MCF 10A (cell line): ENCODE results near the gene CRADD. TPM values are rescaled to one million over a fixed set of nuclear protein-coding genes. Genes with fewer than 3 reads are reported as not detected.

Experiments
- BruUV-seq: library from RNA; stranded (reverse); fragments of 400-500 nt; replicated peaks from 2 replicates; lab custom pipeline; 2021; lab: Mats Ljungman, UMichigan
- CTCF ChIA-PET: fragments of 300-600 bp; sonication (Branson Sonifier 250); formaldehyde crosslinking; extraction: SDS; loops from one replicate; lab custom pipeline; 2021; ENCODE audit warnings: antibody characterized with exemption, inconsistent platforms; lab: Yijun Ruan, JAX
- POLR2A ChIA-PET: fragments of 300-600, 350-650 bp; sonication (Branson Sonifier 250); formaldehyde crosslinking; extraction: SDS; loops from one replicate; lab custom pipeline; 2020; ENCODE audit warnings: antibody characterized with exemption, inconsistent platforms; lab: Yijun Ruan, JAX
- DNase-seq: peaks from one replicate; pipeline ENCODE4 v3.0.0-alpha.2; 2018; ENCODE audit not compliant: unreplicated experiment
- H3K27ac Mint-ChIP-seq: one replicate; pipeline ENCODE4 v1.8.0; 2022; ENCODE audit warnings: mild to moderate bottlenecking, low read depth, mixed read lengths; ENCODE audit not compliant: unreplicated experiment
- H3K27me3 Mint-ChIP-seq: one replicate; pipeline ENCODE4 v1.8.0; 2022; ENCODE audit warnings: mixed read lengths; ENCODE audit not compliant: insufficient read depth, unreplicated experiment
- H3K36me3 Mint-ChIP-seq: one replicate; pipeline ENCODE4 v1.8.0; 2022; ENCODE audit warnings: mild to moderate bottlenecking, moderate library complexity, mixed read lengths; ENCODE audit not compliant: insufficient read depth, unreplicated experiment
- H3K4me1 Mint-ChIP-seq: one replicate; pipeline ENCODE4 v1.8.0; 2022; ENCODE audit warnings: mixed read lengths; ENCODE audit not compliant: insufficient read depth, unreplicated experiment
- H3K4me3 Mint-ChIP-seq: one replicate; pipeline ENCODE4 v1.8.0; 2022; ENCODE audit warnings: mild to moderate bottlenecking, moderate library complexity, mixed read lengths; ENCODE audit not compliant: unreplicated experiment
- H3K9me3 Mint-ChIP-seq: one replicate; pipeline ENCODE4 v1.8.0; 2022; ENCODE audit warnings: mixed read lengths; ENCODE audit not compliant: unreplicated experiment
- intact Hi-C: fragments of 100-400 bp; cut with micrococcal nuclease; formaldehyde crosslinking; loops from 2 replicates; pipeline ENCODE4 v1.14.1; 2022
- total RNA-seq: library from RNA; stranded (reverse); gene quantifications from 2 replicates; pipeline ENCODE4 v1.2.3, GENCODE V29; 2022
- TF ChIP-seq, protein P1 (sequence below): fragments of 200-600 bp; IDR thresholded peaks from one replicate; pipeline ENCODE4 v1.8.0; 2022; ENCODE audit warnings: antibody characterized with exemption, mild to moderate bottlenecking; ENCODE audit not compliant: unreplicated experiment

CRADD gene
- total RNA-seq, 1 experiment from 2014 or later = 15.4 TPM

DNA sequence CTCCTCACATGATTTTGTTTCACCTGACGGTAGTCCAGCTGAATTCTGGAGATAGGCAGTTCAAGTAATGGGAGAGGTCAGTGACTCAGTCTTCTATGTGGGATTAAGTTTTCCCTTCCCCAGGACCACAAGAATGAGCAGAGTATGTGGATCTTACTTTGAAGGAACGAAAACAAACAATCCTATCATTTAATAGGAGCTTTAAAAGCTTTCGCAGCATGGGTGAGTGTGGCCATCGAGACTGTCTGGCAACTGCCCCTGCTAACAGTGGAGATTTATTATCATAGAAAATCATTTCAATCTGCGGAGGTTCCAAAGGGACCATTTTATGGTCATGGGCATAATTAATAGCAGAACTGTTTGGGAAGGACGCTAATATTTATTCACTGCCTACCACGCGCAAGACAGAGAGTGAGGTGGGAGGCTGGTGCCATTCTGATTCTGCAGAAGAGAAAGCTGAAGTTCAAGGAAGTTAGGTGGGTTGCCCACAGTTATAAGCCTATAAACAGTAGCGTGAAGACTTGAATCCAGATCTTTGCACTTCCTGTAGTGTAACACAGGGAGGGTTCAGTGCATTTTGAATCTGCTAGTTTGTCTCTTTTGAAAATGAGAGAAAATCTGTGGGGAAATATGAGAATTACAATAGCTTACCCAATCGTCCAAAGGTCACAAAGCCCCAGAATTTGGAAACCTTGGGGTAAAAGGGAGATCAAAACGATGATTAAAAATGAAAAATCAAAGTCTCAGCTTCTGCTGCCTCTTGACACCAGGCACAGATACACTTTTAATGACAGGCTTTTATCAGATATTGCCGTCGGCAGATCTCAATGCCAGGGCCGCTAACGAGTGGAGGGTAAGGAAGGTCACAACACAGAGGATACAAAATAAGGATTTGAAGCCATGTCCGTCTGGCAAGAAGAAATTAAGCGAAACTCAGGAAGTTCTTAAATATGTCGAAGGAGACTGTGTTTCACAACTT lies 209.6 kb downstream of the CRADD start:
- TF ChIP-seq, protein P1, sequence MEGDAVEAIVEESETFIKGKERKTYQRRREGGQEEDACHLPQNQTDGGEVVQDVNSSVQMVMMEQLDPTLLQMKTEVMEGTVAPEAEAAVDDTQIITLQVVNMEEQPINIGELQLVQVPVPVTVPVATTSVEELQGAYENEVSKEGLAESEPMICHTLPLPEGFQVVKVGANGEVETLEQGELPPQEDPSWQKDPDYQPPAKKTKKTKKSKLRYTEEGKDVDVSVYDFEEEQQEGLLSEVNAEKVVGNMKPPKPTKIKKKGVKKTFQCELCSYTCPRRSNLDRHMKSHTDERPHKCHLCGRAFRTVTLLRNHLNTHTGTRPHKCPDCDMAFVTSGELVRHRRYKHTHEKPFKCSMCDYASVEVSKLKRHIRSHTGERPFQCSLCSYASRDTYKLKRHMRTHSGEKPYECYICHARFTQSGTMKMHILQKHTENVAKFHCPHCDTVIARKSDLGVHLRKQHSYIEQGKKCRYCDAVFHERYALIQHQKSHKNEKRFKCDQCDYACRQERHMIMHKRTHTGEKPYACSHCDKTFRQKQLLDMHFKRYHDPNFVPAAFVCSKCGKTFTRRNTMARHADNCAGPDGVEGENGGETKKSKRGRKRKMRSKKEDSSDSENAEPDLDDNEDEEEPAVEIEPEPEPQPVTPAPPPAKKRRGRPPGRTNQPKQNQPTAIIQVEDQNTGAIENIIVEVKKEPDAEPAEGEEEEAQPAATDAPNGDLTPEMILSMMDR = no peak
- Mint-ChIP-seq H3K27ac (no peak overlapping the region), H3K36me3 (no peaks in the 10 kb centered on the region), H3K4me3 (no peak overlapping the region), H3K4me1 (no peaks in the 10 kb centered on the region), H3K27me3 (no peaks in the 10 kb centered on the region), H3K9me3 (no peaks in the 10 kb centered on the region)
- BruUV-seq = no TSS peak
- ChIA-PET CTCF (no interaction called here), POLR2A (interaction anchor here (1.2 kb wide), 1 partner anchor 161 kb away, joined by 3 read pairs; no protein-coding TSS in a partner anchor)
- DNase-seq = no peak
- intact Hi-C loops = no loop called here

DNA sequence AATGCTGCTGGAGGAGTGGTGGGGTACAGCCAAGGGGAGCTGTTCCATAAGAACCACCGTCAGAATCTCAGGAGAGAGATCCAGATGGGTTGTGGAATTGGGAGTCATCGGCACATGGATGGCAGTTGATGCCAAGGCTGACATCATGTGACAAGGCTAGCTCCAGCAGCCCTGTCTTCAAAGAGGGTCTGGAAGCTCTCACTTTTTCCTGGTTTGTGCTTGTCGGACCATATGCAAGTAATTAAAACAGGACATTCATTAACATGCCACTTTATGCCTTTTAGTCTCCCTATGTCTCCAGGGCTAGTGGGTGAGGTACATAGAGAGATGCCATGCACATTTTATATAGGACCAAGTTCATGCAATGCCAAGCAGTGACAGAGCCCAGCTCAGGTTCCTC lies 211.8 kb downstream of the CRADD start:
- Mint-ChIP-seq H3K27ac (no peak overlapping the region), H3K36me3 (no peaks in the 10 kb centered on the region), H3K4me3 (no peak overlapping the region), H3K4me1 (no peaks in the 10 kb centered on the region), H3K9me3 (no peaks in the 10 kb centered on the region), H3K27me3 (no peaks in the 10 kb centered on the region)
- TF ChIP-seq, protein P1 = no peak
- CTCF ChIA-PET = no interaction called here
- POLR2A ChIA-PET = interaction anchor here (0.6 kb wide), 1 partner anchor 145 kb away, joined by 3 read pairs; no protein-coding TSS in a partner anchor
- no peak for DNase-seq
- BruUV-seq = no TSS peak
- intact Hi-C loops = no loop called here

DNA sequence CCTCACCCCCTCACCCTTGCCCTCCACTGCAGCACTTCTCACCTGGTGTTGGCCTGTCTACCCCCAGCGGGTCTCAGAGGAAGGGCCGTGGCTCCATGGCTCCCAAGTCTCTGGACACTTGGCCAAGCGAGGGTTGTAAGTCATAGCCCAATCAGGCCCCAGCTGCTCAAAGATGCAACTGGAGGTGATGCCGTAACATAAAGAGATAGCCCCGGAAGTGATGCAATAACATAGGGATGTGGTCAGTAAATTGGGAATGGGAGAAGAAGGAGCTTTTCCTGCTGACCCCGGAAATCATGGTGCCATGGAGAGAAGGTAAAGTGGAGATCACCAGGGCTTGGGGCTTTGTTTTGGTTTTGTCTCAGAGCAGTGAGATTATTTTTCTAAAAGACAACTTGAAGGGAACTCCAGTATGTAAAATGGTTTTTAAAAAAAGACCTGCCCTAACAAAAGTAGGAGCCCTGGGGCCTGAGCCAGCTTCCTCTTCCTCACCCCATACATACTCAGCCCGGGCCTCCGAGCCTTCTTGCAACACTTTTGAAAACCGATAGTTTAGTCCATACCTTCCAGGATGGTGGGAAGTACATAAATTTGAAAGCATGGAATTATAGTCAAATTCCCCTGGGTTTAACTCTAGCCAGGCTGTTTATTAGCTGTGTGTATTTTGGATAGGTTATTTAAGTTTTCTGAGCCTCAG lies 212.5 kb downstream of the CRADD start:
- H3K27ac Mint-ChIP-seq = no peak overlapping the region
- ChIA-PET CTCF (no interaction called here), POLR2A (interaction anchor here (0.6 to 0.7 kb wide), 2 partner anchors 91 to 146 kb away, joined by 3 read pairs; no protein-coding TSS in a partner anchor)
- no peaks in the 10 kb centered on the region for H3K36me3 Mint-ChIP-seq
- no peaks in the 10 kb centered on the region for H3K4me1 Mint-ChIP-seq
- no peaks in the 10 kb centered on the region for H3K9me3 Mint-ChIP-seq
- H3K27me3 Mint-ChIP-seq = no peaks in the 10 kb centered on the region
- intact Hi-C loops = no loop called here
- H3K4me3 Mint-ChIP-seq = no peak overlapping the region
- no TSS peak for BruUV-seq
- TF ChIP-seq, protein P1 = no peak
- DNase-seq = no peak
